Stimulated activated CD4-positive, alpha-beta T cell treated with anti-CD3 and anti-CD28 coated beads, TNF-alpha, amount 100 ng/mL, for 1 hour (primary cell): ENCODE data around the gene SLC16A1.
"Not testable (repeated sequence)": the region's sequence is repeated elsewhere in the genome, so short reads cannot be mapped to it uniquely, and the experiment has no call there.

Source experiments
- DNase-seq, 3 donors: peaks; one replicate each; pipeline ENCODE4 v3.0.0-alpha.2; 2020; ENCODE audit warnings: low read depth in 3 of 3, low spot score in 1 of 3

Gene SLC16A1

GRCh38 chr1:112927462-112927990, 28.5 kb downstream of the SLC16A1 start:
- no peak for DNase-seq

- DNase-seq, result no peak
Measured at GRCh38 chr1:112926858-112927257, 29.1 kb downstream of the SLC16A1 start.

DNA sequence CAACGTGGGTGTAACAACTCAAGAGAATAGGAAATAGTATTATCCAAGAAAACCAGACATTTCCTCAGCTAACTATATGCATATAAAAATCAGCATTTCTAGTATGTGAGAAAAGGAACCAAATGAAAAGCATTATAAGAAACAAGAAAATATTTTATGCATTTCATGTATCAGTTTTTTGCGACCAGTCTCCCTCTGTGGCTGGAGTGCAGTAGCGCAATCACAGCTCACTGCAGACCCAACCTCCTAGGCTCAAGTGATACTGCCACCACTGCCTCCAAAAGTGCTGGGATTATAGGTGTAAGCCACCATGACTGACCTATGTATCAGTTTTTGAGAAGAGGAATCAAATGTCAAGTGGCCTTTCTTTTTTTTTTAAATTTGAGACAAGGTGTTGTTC, 31.0 kb downstream of the SLC16A1 start:
- no peak for DNase-seq

GRCh38 chr1:112923959-112924349, 32.0 kb downstream of the SLC16A1 start:
- no peak for DNase-seq

- no peak for DNase-seq
Measured at GRCh38 chr1:112923234-112923958, 32.6 kb downstream of the SLC16A1 start.

DNA sequence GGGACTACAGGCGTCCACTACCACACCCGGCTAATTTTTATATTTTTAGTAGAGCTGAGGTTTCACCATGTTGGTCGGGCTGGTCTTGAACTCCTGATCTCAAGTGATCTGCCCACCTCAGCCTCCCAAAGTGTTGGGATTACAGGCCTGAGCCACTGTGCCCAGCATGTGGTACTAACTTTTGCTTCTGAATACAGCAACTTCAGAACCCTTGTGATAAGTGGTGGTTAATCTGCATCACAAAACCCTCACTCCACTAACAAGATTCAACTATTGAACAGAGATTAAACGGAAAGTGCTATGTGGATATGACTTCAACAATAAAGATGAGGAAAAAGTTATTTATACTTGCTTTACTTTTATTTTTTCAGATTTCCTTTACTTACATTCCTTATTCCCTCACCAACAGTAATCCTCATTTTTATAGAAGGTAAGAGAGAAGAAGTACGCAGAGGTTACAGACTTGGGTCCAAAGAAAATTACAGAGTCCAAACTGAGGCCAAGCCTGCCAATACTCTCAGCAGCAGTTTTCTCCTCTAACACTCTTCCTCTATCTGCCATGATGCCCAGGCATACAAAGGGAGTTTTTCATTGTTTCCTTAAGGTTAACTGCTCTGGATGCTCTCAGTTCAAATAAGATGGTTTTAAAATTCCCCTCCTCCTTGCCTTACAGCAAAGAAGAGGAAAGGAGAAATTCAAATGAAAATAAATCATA, 44.3 kb downstream of the SLC16A1 start:
- no peak for DNase-seq

DNA sequence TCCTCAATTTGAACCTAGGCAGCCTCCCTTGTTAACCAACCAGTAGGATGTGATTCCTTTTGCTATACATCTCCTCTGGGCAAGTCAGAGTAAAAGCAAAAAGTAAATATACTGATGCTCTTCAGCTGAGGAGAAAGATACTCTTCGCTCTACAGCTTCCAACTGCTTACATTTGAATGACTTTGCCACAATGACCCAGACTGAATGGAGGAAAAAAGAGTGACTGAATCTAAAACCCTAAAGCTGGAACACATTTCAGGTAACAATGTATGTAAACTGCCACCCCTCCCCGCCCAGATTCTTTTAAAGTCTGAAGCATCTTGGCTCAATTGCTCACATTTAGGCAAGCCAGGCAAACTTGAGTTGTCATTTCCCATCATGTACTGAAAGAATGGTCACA, 46.1 kb downstream of the SLC16A1 start:
- DNase-seq, result no peak

DNA sequence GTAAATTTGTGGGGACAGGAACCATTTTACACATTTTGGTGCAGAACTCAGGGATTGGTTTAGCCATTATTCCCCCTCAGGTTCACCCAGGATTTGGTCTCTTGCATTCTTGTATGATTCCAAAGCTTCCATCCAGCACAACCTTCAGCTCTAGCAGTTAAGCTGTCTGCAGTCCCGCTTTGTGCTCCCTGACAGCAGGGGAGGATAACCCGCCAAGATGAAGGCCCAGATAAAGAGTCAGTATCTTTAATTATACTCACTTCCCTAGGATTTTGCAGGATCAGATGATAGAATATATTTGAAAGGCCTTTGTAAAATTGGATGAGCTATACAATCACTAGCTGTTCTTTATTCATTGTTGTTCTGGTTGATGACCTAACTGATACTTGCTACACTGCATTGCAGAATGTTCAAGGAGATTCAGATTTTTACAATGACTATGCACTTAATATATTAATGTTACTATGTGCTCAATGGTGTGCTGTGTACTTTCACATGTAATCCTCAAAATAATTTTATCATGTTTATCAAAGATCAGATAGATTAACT, 49.8 kb downstream of the SLC16A1 start:
- DNase-seq, result no peak

- DNase-seq, result no peak
Measured at GRCh38 chr1:112905395-112906149, 50.4 kb downstream of the SLC16A1 start.

- DNase-seq, result no peak
Measured at GRCh38 chr1:112904831-112905261, 51.1 kb downstream of the SLC16A1 start.

DNA sequence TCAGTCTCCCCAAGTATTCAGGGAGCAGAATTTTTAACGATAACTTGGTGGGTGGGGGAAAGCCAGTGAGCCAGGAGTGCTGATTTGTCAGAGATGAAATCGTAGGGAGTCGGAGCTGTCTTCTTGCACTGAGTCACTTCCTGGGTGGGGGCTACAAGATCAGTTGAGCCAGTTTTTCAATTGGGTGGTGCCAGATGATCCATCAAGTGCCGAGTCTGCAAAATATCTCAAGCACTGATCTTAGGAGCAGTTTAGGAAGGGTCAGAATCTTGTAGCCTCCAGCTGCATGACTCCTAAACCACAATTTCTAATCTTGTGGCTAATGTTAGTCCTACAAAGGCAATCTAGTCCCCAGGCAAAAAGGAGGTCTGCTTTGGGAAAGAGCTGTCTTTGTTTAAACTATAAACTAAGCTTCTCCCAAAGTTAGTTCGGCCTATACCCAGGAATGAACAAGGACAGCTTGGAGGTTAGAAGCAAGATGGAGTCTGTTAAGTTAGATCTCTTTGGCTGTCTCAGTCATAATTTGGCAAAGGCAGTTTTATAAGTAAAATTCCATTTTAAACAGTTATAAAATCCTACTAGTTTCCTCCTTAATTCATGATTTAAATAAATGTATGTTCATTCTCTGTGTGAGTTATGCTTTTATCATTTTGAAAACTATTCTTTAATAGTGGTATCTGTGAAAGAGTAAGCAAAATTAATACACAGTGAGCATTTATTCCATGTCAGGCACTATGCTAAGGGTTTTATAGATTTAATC, 51.7 kb downstream of the SLC16A1 start:
- DNase-seq, result peak in 1 of 3 donors; percentile 8

GRCh38 chr1:112902221-112902620, 53.8 kb downstream of the SLC16A1 start:
- DNase-seq, result no peak

DNA sequence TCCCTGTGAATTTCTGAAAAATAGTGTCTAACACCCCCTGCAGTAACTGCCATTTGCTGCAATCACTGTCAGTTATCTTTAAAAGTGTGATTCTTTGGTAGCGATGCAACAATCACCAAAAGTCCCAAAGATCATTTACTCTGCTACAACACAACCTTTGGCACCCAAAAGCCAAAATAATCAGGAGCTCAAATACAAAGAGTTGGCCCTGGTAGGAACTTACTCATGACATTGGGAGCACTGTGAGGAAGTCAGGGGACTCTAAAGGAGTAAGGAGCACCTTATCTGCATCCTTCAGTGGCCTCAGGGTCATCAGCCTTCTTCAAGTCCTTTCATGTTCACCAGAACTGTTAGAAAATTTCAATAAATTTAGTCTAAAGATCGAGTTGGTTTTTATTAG, 54.6 kb downstream of the SLC16A1 start:
- no peak for DNase-seq

DNA sequence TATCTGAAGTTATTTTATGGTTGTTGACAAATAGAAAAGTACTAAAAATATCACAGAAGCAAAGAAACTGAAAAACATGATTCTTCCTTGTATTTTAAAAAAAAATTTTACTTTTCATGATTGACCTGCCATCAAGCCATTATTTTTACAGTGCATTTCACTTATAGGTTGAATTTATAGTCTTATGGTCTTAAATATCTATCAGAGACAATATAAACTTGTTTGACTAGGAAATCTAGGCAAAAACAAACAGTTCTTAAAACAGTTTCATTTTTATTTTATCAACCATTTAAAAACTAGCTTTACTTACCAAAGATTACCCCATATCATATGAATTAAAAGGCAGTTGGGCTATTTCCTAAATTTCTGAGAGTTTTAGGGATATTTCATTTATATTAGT, 59.2 kb downstream of the SLC16A1 start:
- DNase-seq, result no peak

- DNase-seq, result no peak
Measured at GRCh38 chr1:112894561-112895011, 61.4 kb downstream of the SLC16A1 start.

- no peak for DNase-seq
Measured at GRCh38 chr1:112894010-112894292, 62.0 kb downstream of the SLC16A1 start.

DNA sequence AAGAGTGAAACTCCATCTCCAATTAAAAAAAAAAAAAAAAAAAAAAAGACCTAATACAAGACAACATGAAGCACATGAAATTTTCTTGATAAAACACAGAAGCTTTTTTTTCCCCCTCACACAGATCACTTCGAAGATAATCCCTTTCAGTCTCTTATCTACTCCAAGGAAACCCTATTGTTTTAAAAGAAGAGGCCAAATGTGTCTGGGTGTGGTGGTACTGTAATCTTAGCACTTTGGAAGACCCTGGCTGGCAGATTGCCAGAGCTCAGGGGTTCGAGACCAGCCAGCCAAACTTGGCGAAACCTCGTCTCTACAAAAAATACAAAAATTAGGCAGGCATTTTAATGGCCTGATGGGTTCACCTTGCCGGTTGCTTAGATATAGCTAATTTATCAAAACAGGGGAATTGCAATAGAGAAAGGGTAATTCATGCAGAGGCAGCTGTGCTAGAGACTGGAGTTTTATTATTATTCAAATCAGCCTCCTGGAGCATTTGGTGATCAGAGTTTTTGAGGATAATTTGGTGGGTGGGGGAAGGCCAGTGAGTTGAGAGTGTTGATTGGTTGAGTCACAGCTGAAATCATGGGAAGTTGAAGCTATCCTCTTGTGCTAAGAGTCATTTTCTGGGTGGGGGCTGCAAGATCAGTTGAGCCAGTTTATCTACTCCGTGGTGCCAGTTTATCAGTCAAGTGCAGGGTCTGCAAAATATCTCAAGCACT, 62.5 kb downstream of the SLC16A1 start:
- DNase-seq, result no peak

GRCh38 chr1:112889906-112890305, 66.1 kb downstream of the SLC16A1 start:
- not testable (repeated sequence) for DNase-seq

DNA sequence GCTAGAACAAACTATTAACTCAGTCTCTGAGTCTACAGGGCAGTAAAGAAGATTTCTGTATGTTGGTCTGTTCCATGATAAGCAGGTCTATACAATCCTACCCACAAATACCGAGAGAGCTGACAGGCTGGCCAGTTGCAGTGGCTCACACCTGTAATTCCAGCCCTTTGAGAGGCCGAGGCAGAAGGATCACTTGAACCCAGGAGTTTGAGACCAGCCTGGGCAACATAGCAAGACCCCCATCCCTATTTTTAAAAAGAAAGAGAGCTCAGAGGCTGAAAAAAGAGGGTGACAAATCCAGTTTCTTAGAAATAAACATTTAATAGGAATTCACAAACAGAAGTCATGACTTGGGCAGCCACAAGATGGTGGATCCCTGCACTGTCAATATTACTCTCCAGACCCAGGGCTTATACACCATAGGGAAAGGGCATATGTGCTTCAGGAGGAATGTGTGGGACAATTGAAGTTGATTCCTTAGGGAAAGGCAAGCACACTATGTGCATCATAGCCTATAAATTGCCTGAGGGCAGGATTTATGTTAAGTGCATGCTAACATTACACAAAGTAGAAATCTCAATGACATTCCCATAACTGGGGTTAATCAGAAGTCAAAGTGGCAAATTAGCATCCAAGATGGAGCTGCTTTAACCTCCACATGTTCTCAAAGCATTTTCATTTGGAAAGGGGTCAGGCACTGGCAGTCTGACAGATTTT, 66.8 kb downstream of the SLC16A1 start:
- DNase-seq, result no peak

DNA sequence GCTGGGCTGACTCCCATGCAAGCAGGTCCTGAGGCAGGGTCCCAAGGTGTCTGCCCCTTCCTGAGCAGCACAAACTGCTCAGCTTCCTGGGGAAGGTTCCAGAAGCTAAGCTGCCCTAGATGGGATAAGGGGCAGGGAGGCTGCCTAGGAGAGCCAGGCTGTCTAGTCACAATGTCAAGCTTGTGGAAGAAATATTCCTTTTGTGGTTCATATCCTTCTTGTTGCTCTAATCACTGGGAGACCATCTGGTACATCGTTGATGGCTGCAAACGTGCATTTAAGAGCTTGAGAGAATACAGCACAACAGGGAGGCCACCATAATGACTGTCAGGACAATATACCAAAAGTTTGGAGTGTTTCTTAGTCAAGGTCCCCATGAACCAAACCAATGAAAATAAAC, 67.4 kb downstream of the SLC16A1 start:
- DNase-seq, result no peak
